Vagina (tissue), 2 donors: ENCODE measurements around the gene TUBB3. TPM values are rescaled to one million over a fixed set of nuclear protein-coding genes. Genes with fewer than 3 reads are reported as not detected.
A peak's percentile ranks its signal among the peaks of the same experiment; 100 is the strongest.

ENCODE experiments used
- DNase-seq, 2 donors: peaks; one replicate each; pipeline ENCODE4 v3.0.0-alpha.2; 2017; ENCODE audit errors: extremely low spot score in 2 of 2
- H3K27ac ChIP-seq: fragments of 200-600 bp; sonication (generic); one replicate; pipeline ENCODE4 v1.5.1; 2019
- H3K27me3 ChIP-seq: fragments of 200-600 bp; sonication (generic); one replicate; pipeline ENCODE4 v1.5.1; 2019
- H3K36me3 ChIP-seq, 2 donors: fragments of 200-600 bp; sonication (generic); one replicate each; pipeline ENCODE4 v1.5.1; 2017 to 2019
- H3K4me1 ChIP-seq: fragments of 200-600 bp; sonication (generic); one replicate; pipeline ENCODE4 v1.5.1; 2019
- H3K4me3 ChIP-seq, 2 donors: fragments of 200-600 bp; sonication (generic); 1 replicate in 1 of 2; 2 replicates in 1 of 2; pipeline ENCODE4 v1.5.1; 2016 to 2019
- H3K9me3 ChIP-seq: fragments of 200-600 bp; sonication (generic); one replicate; pipeline ENCODE4 v1.5.1; 2019
- POLR2A ChIP-seq, 2 donors: fragments of 450-650 bp; IDR thresholded peaks; one replicate each; pipeline ENCODE4 v1.6.1; 2017; ENCODE audit warnings: antibody characterized with exemption in 2 of 2, mild to moderate bottlenecking in 2 of 2, moderate library complexity in 2 of 2
- POLR2AphosphoS5 ChIP-seq, 2 donors: sonication (generic); formaldehyde crosslinking; IDR thresholded peaks; one replicate each; pipeline ENCODE4 v1.9.0; 2017; ENCODE audit warnings: antibody characterized with exemption in 2 of 2, mild to moderate bottlenecking in 2 of 2, low read depth in 1 of 2; ENCODE audit not compliant: insufficient read depth in 1 of 2
- intact Hi-C: fragments of 100-400 bp; cut with DNase I; formaldehyde crosslinking; loops from one replicate; pipeline ENCODE4 v1.15.1; 2023
- total RNA-seq: library from RNA; depleted of rRNA; stranded (reverse); fragments of >200 nt; gene quantifications from one replicate; pipeline ENCODE4 v1.2.3, GENCODE V29; 2016
- TF ChIP-seq, protein P1 (sequence below), 3 experiments: fragments of 450-650 bp in 2 of 3; fragments of 200-600 bp in 1 of 3; sonication (generic) in 1 of 3; IDR thresholded peaks; one replicate each; pipeline ENCODE4 v1.5.1; 2017 to 2019; ENCODE audit warnings: antibody characterized with exemption in 3 of 3, mild to moderate bottlenecking in 2 of 3, moderate library complexity in 2 of 3

TUBB3 gene
- total RNA-seq, 1 donor from 2014 or later = 19.2 TPM

DNA sequence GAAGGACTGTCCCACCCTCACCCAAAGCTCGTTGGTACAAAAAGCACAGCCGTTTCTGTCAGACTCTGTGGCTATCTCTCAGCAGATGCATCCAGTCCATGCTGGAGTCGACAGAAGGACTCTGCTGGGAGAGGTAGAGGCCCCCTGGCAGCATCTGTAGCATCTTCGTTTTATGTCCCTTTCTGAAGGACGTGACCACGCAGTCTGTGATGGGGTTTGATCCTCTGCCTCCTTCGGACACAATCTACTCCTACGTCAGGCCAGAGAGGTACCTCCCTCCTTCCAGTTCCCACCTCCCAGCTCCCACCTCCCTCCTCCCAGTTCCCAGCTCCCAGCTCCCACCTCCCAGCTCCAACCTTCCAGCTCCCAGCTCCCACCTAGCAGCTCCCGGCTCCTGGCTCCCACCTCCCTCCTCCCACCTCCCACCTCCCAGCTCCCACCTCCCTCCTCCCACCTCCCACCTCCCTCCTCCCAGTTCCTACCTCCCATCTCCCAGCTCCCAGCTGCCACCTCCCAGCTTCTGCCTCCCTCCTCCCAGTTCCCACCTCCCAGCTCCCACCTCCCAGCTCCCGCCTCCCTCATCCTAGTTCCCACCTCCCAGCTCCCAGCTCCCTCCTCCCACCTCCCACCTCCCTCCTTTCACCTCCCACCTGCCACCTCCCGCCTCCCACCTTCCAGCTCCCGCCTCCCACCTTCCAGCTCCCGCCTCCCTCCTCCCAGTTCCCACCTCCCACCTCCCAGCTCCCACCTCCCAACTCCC, 15.9 kb upstream of the TUBB3 start:
- no peak overlapping the region for H3K27ac ChIP-seq
- no peak overlapping the region for H3K4me3 ChIP-seq
- no peaks in the 10 kb centered on the region for H3K27me3 ChIP-seq
- DNase-seq = no peak
- no peaks in the 10 kb centered on the region for H3K9me3 ChIP-seq
- H3K4me1 ChIP-seq = peaks cover 7% of the 10 kb centered on the region
- TF ChIP-seq POLR2AphosphoS5 (IDR thresholded peaks at IDR 0.05; ENCODE audit: insufficient read depth in 1 of 2, low read depth in 1 of 2) (no peak), POLR2A (IDR thresholded peaks at IDR 0.05) (no peak)
- TF ChIP-seq, protein P1, sequence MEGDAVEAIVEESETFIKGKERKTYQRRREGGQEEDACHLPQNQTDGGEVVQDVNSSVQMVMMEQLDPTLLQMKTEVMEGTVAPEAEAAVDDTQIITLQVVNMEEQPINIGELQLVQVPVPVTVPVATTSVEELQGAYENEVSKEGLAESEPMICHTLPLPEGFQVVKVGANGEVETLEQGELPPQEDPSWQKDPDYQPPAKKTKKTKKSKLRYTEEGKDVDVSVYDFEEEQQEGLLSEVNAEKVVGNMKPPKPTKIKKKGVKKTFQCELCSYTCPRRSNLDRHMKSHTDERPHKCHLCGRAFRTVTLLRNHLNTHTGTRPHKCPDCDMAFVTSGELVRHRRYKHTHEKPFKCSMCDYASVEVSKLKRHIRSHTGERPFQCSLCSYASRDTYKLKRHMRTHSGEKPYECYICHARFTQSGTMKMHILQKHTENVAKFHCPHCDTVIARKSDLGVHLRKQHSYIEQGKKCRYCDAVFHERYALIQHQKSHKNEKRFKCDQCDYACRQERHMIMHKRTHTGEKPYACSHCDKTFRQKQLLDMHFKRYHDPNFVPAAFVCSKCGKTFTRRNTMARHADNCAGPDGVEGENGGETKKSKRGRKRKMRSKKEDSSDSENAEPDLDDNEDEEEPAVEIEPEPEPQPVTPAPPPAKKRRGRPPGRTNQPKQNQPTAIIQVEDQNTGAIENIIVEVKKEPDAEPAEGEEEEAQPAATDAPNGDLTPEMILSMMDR (IDR thresholded peaks at IDR 0.05) = no peak
- intact Hi-C loops = no loop called here
- peaks cover 0 to 65% of the 10 kb centered on the region in 2 donors for H3K36me3 ChIP-seq

DNA sequence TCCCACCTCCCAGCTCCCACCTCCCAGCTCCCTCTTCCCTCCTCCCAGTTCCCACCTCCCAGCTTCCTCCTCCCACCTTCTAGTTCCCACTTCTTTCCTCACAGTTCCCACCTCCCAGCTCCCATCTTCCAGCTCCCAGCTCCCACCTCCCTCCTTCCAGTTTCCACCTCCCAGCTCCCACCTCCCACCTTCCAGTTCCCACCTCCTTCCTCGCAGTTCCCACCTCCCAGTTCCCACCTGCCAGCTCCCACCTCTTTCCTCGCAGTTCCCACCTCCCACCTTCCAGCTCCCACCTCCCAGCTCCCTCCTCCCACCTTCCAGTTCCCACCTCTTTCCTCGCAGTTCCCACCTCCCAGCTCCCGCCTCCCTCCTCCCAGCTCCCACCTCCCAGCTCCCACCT, 14.9 kb upstream of the TUBB3 start:
- H3K4me1 ChIP-seq = peaks cover 7% of the 10 kb centered on the region
- H3K4me3 ChIP-seq = no peak overlapping the region
- intact Hi-C loops = no loop called here
- no peaks in the 10 kb centered on the region for H3K27me3 ChIP-seq
- TF ChIP-seq, protein P1 (IDR thresholded peaks at IDR 0.05) = no peak
- TF ChIP-seq POLR2A (IDR thresholded peaks at IDR 0.05) = no peak
- no peak for TF ChIP-seq POLR2AphosphoS5 (IDR thresholded peaks at IDR 0.05; ENCODE audit: insufficient read depth in 1 of 2, low read depth in 1 of 2)
- peaks cover 0 to 60% of the 10 kb centered on the region in 2 donors for H3K36me3 ChIP-seq
- H3K27ac ChIP-seq = no peak overlapping the region
- no peaks in the 10 kb centered on the region for H3K9me3 ChIP-seq
- DNase-seq = no peak

DNA sequence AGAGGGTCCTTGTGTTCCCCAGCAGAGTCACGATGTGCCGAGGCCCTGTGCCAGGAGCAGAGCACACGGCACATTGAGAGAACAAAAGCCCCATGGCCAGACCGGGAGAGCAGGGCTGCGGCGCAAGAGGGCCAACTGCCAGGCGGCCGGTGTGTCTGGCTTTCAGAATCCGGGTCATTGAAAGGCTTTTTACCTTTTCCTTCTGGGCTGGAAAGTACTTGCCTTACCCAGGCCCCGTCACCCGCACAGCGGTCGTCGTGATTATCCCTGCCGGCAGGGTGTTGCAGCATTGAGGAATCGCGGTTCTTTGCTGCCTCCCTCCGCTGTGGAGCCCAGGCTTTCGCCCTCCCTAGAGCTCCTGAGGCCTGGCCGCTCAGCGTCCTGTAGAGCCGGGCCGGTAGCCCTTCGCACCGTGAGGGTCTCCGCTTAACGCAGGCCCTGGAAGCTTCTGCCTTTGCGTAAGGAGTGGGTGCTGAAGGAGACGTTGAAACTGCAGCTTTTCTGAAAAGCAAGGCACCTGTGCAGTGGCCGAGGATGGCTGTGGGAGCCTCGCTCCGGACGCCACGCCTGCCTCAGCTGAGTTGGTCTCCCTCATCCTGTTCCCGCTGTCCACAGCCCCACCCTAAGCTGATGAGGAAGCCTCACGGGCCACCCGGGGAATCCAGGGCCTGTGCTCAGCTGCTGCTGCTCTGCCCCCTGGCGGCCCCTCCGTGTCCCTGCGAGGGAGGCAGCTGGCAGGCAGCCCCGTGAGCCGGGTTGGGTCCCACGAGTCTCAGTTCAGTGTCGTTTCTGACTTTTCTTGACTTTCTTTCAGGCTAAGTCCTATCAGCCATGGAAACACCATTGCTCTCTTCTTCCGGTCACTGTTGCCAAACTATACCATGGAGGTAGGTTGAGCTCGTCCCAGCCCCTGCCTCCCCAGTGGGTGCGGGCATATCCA, 13.1 kb upstream of the TUBB3 start:
- Histone ChIP-seq H3K27me3 (no peaks in the 10 kb centered on the region), H3K9me3 (no peaks in the 10 kb centered on the region), H3K36me3 (peaks cover 0 to 46% of the 10 kb centered on the region in 2 donors), H3K27ac (peak overlapping the region; percentile 44), H3K4me1 (peaks cover 7% of the 10 kb centered on the region), H3K4me3 (no peak overlapping the region)
- DNase-seq = no peak
- intact Hi-C loops = no loop called here
- TF ChIP-seq, protein P1 (IDR thresholded peaks at IDR 0.05) = peak in 2 of 3 experiments; percentile 34 to 72
- TF ChIP-seq POLR2A (IDR thresholded peaks at IDR 0.05) (no peak), POLR2AphosphoS5 (IDR thresholded peaks at IDR 0.05; ENCODE audit: insufficient read depth in 1 of 2, low read depth in 1 of 2) (peak in 1 of 2 donors; percentile 53)

DNA sequence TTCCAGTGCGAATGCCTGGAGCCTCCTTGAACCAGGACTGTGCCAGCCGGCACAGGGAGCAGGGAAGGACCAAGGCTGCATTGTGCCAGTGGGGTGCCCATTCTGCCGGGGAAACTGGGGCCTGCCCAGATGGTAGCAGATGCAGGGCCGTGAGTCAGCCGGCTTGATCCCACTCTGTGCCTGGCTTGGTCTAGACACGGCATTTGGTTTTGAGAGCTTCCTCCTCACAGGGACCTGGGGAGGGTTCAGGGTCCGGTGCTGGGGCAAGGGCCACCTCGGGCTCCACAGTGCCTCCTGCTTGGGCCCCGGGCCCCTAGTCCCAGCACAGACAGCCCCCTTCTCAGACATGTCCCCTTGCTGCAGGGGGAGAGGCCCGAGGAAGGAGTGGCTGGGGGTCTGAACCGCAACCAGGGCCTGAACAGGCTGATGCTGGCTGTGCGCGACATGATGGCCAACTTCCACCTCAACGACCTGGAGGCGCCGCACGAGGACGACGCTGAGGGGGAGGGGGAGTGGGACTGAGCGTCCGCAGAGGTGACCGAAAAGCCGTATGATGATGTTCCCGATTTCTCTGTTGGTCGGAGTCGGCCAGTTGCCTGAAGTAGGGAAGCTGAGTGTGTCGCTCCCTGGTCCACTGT, 12.3 kb upstream of the TUBB3 start:
- DNase-seq = no peak
- H3K27ac ChIP-seq = no peak overlapping the region
- H3K4me3 ChIP-seq = no peak overlapping the region

More for the DNA sequence above, 12.3 kb upstream of the TUBB3 start:
- TF ChIP-seq, protein P1 (IDR thresholded peaks at IDR 0.05) = no peak
- TF ChIP-seq POLR2A (IDR thresholded peaks at IDR 0.05) (no peak), POLR2AphosphoS5 (IDR thresholded peaks at IDR 0.05; ENCODE audit: insufficient read depth in 1 of 2, low read depth in 1 of 2) (no peak)
- Histone ChIP-seq H3K36me3 (peaks cover 0 to 40% of the 10 kb centered on the region in 2 donors), H3K27me3 (no peaks in the 10 kb centered on the region), H3K9me3 (no peaks in the 10 kb centered on the region), H3K4me1 (peaks cover 7% of the 10 kb centered on the region)
- intact Hi-C loops = no loop called here
